Choroid plexus epithelial cell (primary cell): ENCODE measurements around the gene STK32A.

Experiments
- DNase-seq: peaks from one replicate; pipeline ENCODE4 v3.0.0-alpha.2; 2010; ENCODE audit warnings: low read depth
- H3K4me3 ChIP-seq: 2 replicates; pipeline ENCODE4 v1.5.1; 2011; ENCODE audit warnings: low read depth, mild to moderate bottlenecking, control low read depth, low read length, moderate library complexity
- CTCF ChIP-seq: conservative IDR thresholded peaks from 2 replicates; pipeline ENCODE4 v1.5.1; 2011; ENCODE audit warnings: low read depth, mild to moderate bottlenecking, control low read depth, inconsistent platforms, low read length, moderate library complexity

STK32A gene

GRCh38 chr5:147413266-147413665, 178.4 kb downstream of the STK32A start:
- TF ChIP-seq CTCF, result no peak
- no peak for DNase-seq
- H3K4me3 ChIP-seq, result no peak overlapping the region

GRCh38 chr5:147415651-147416050, 180.8 kb downstream of the STK32A start:
- DNase-seq, result no peak
- H3K4me3 ChIP-seq, result no peak overlapping the region
- no peak for TF ChIP-seq CTCF

GRCh38 chr5:147417135-147417813, 182.4 kb downstream of the STK32A start:
- TF ChIP-seq CTCF, result no peak
- peak; percentile 81 for DNase-seq
- H3K4me3 ChIP-seq, result no peak overlapping the region

- H3K4me3 ChIP-seq, result no peak overlapping the region
- no peak for DNase-seq
- TF ChIP-seq CTCF, result no peak
Observed at GRCh38 chr5:147418613-147419012, 183.8 kb downstream of the STK32A start.

- H3K4me3 ChIP-seq, result no peak overlapping the region
- DNase-seq, result no peak
- no peak for TF ChIP-seq CTCF
Observed at GRCh38 chr5:147426640-147427327, 192.0 kb downstream of the STK32A start.

- peak; percentile 75 for DNase-seq
- H3K4me3 ChIP-seq, result no peak overlapping the region
- TF ChIP-seq CTCF, result no peak
Observed at GRCh38 chr5:147427521-147428401, 192.9 kb downstream of the STK32A start.
